HepG2 (cell line): ENCODE data around the gene PBX1. TPM values are rescaled to one million over a fixed set of nuclear protein-coding genes. Genes with fewer than 3 reads are reported as not detected.

Experiments used
- ATAC-seq: fragments of 200-7000 bp; cut with Tn5 transposase; 3 replicates; pipeline ENCODE4 v1.9.1; 2020; ENCODE audit warnings: mild to moderate bottlenecking, moderate library complexity
- BruUV-seq: library from RNA; stranded (reverse); fragments of 400-500 nt; replicated peaks from 2 replicates; lab custom pipeline; 2021; lab: Mats Ljungman, UMichigan
- CTCF ChIA-PET: fragments of 300-600 bp; formaldehyde crosslinking; extraction: SDS; loops from one replicate; lab custom pipeline; 2021; ENCODE audit warnings: low total read pairs, inconsistent platforms, low intra/inter-chr PET ratio; lab: Yijun Ruan, JAX
- POLR2A ChIA-PET: fragments of 350-600 bp; sonication (Branson Sonifier 250); formaldehyde crosslinking; loops from one replicate; lab custom pipeline; 2020; ENCODE audit warnings: antibody characterized with exemption, inconsistent platforms; lab: Yijun Ruan, JAX
- DNase-seq: peaks from one replicate; pipeline ENCODE4 v3.0.0-alpha.2; 2015; ENCODE audit warnings: low spot score
- FAIRE-seq: peaks from 3 replicates; lab custom pipeline; 2011; peaks lifted over from hg19 to GRCh38; lab: Jason Lieb, UNC
- H2AFZ ChIP-seq: one replicate; pipeline ENCODE4 v1.6.1; 2011; ENCODE audit warnings: low read length, inconsistent platforms
- H3K27ac ChIP-seq: fragments of 300-600 bp; 3 replicates; pipeline ENCODE4 v1.8.0; 2011; ENCODE audit warnings: mixed run types, mild to moderate bottlenecking, mixed read lengths, low read length, inconsistent platforms; ENCODE audit not compliant: insufficient read depth; ENCODE audit errors: extremely low read length
- H3K27me3 ChIP-seq, 2 experiments: fragments of 200-600 bp in 1 of 2; 2 replicates in 1 of 2; 3 replicates in 1 of 2; pipeline versions ENCODE4 v1.6.0 to v1.8.0; 2011; ENCODE audit warnings: low read length in 2 of 2, mild to moderate bottlenecking in 2 of 2, moderate library complexity in 2 of 2, inconsistent platforms in 1 of 2; ENCODE audit not compliant: insufficient read depth in 2 of 2, control insufficient read depth in 1 of 2
- H3K36me3 ChIP-seq, 2 experiments: fragments of 200-600 bp in 1 of 2; replicated peaks in 1 of 2; 2 replicates in 1 of 2; 3 replicates in 1 of 2; pipeline versions ENCODE4 v1.5.1 to v1.8.0; 2011; ENCODE audit warnings: low read length in 2 of 2, inconsistent platforms in 1 of 2; ENCODE audit not compliant: insufficient read depth in 2 of 2, control insufficient read depth in 1 of 2
- H3K4me1 ChIP-seq: 2 replicates; pipeline ENCODE4 v1.5.1; 2012; ENCODE audit warnings: low read length, inconsistent platforms; ENCODE audit not compliant: insufficient read depth
- H3K4me2 ChIP-seq: 2 replicates; pipeline ENCODE4 v1.6.0; 2011; ENCODE audit warnings: low read depth, low read length, inconsistent platforms
- H3K4me3 ChIP-seq, 3 experiments: fragments of 200-600 bp in 1 of 3; sonication (generic), shearing (Covaris generic) in 1 of 3; replicated peaks in 1 of 3; 2 replicates each; pipeline ENCODE4 v1.5.1; 2011 to 2016; ENCODE audit warnings: low read length in 3 of 3, inconsistent platforms in 2 of 3, low read depth in 2 of 3, mild to moderate bottlenecking in 2 of 3, control low read depth in 1 of 3, mixed read lengths in 1 of 3; ENCODE audit not compliant: insufficient read depth in 1 of 3
- H3K79me2 ChIP-seq: one replicate; pipeline ENCODE4 v1.6.1; 2011; ENCODE audit warnings: low read length, inconsistent platforms; ENCODE audit not compliant: insufficient read depth
- H3K9ac ChIP-seq: 2 replicates; pipeline ENCODE4 v1.6.0; 2011; ENCODE audit warnings: mild to moderate bottlenecking, low read depth, low read length, inconsistent platforms; ENCODE audit not compliant: insufficient read depth
- H3K9me3 ChIP-seq: 2 replicates; pipeline ENCODE4 v1.5.1; 2012; ENCODE audit warnings: mild to moderate bottlenecking, low read length
- H4K20me1 ChIP-seq: 2 replicates; pipeline ENCODE4 v1.6.0; 2011; ENCODE audit warnings: inconsistent platforms, mild to moderate bottlenecking, low read length, moderate library complexity; ENCODE audit not compliant: insufficient read depth
- HOXA5 ChIP-seq: sonication (generic); formaldehyde crosslinking; IDR thresholded peaks from 2 replicates; pipeline ENCODE4 v1.4.0; 2020; ENCODE audit warnings: missing genetic modification reagents
- IKZF1 ChIP-seq: fragments of 450-650 bp; IDR thresholded peaks from 2 replicates; pipeline ENCODE4 v1.7.1; 2016
- KAT2B ChIP-seq: fragments of 150-350 bp; IDR thresholded peaks from 2 replicates; pipeline ENCODE4 v1.6.1; 2014; ENCODE audit warnings: low read depth, low read length, borderline replicate concordance
- KDM5B ChIP-seq: sonication (generic); formaldehyde crosslinking; IDR thresholded peaks from 2 replicates; pipeline ENCODE4 v1.4.0; 2020; ENCODE audit warnings: missing genetic modification reagents, mild to moderate bottlenecking, borderline replicate concordance
- KLF11 ChIP-seq: IDR thresholded peaks from 2 replicates; pipeline ENCODE4 v1.6.1; 2016; ENCODE audit warnings: missing compliant biosample characterization
- KLF15 ChIP-seq: sonication (generic); formaldehyde crosslinking; IDR thresholded peaks from 2 replicates; pipeline ENCODE4 v1.8.1; 2023; ENCODE audit warnings: borderline replicate concordance, mild to moderate bottlenecking, inconsistent platforms, missing genetic modification reagents, mixed read lengths
- MAZ ChIP-seq, 2 experiments: sonication (generic) in 1 of 2; formaldehyde crosslinking in 1 of 2; IDR thresholded peaks; 2 replicates each; pipeline versions ENCODE4 v1.5.0 to v1.6.1; 2012 to 2020; ENCODE audit warnings: low read depth in 2 of 2, mild to moderate bottlenecking in 2 of 2, borderline replicate concordance in 1 of 2, improper control_type of control experiment in 1 of 2, low read length in 1 of 2, missing genetic modification reagents in 1 of 2, moderate library complexity in 1 of 2
- MEIS2 ChIP-seq: sonication (generic); formaldehyde crosslinking; IDR thresholded peaks from 2 replicates; pipeline ENCODE4 v1.9.0; 2021; ENCODE audit warnings: mild to moderate bottlenecking, missing genetic modification reagents
- MTF1 ChIP-seq: sonication (generic); formaldehyde crosslinking; IDR thresholded peaks from 2 replicates; pipeline ENCODE4 v1.5.0; 2020; ENCODE audit warnings: missing genetic modification reagents
- MTF2 ChIP-seq: sonication (generic); formaldehyde crosslinking; IDR thresholded peaks from 2 replicates; pipeline ENCODE4 v1.5.0; 2020; ENCODE audit warnings: missing genetic modification reagents, borderline replicate concordance
- NCOR1 ChIP-seq: fragments of 200-600 bp; sonication (generic); IDR thresholded peaks from 2 replicates; pipeline ENCODE4 v1.7.0; 2017; ENCODE audit warnings: antibody characterized with exemption, low read length, borderline replicate concordance
- PAF1 ChIP-seq: IDR thresholded peaks from 2 replicates; pipeline ENCODE4 v1.6.1; 2016; ENCODE audit warnings: missing genetic modification reagents, missing compliant biosample characterization
- POLR2A ChIP-seq, 2 experiments: IDR thresholded peaks; 2 replicates each; pipeline ENCODE4 v1.6.1; 2011; ENCODE audit warnings: low read depth in 2 of 2, low read length in 2 of 2, mild to moderate bottlenecking in 1 of 2, moderate library complexity in 1 of 2; ENCODE audit not compliant: insufficient read depth in 1 of 2
- REL ChIP-seq: sonication (generic); formaldehyde crosslinking; conservative IDR thresholded peaks from 2 replicates; pipeline ENCODE4 v1.8.0; 2022; ENCODE audit warnings: mild to moderate bottlenecking, missing genetic modification reagents, moderate library complexity
- RELA ChIP-seq: sonication (generic); formaldehyde crosslinking; IDR thresholded peaks from 2 replicates; pipeline ENCODE4 v1.4.0; 2020; ENCODE audit warnings: missing genetic modification reagents
- RNF2 ChIP-seq: fragments of 450-650 bp; conservative IDR thresholded peaks from 2 replicates; pipeline ENCODE4 v1.6.1; 2016; ENCODE audit warnings: low read depth
- SAFB2 ChIP-seq: sonication (generic); formaldehyde crosslinking; IDR thresholded peaks from 2 replicates; pipeline ENCODE4 v1.5.1; 2020; ENCODE audit warnings: missing genetic modification reagents, low read depth, mild to moderate bottlenecking, borderline replicate concordance
- SIX1 ChIP-seq: sonication (generic); formaldehyde crosslinking; IDR thresholded peaks from 2 replicates; pipeline ENCODE4 v1.4.0; 2020; ENCODE audit warnings: missing genetic modification reagents, borderline replicate concordance
- SKI ChIP-seq: fragments of 450-650 bp; IDR thresholded peaks from one replicate; pipeline ENCODE4 v1.6.1; 2018; ENCODE audit warnings: mild to moderate bottlenecking; ENCODE audit not compliant: partially characterized antibody
- SMAD1 ChIP-seq: sonication (generic); formaldehyde crosslinking; IDR thresholded peaks from 2 replicates; pipeline ENCODE4 v1.4.0; 2020; ENCODE audit warnings: missing genetic modification reagents, low read depth, mild to moderate bottlenecking, borderline replicate concordance
- SP140L ChIP-seq: sonication (generic); formaldehyde crosslinking; IDR thresholded peaks from 2 replicates; pipeline ENCODE4 v1.4.0; 2020; ENCODE audit warnings: missing genetic modification reagents, borderline replicate concordance
- SRSF9 ChIP-seq: fragments of 200-400 bp; formaldehyde crosslinking; IDR thresholded peaks from 2 replicates; pipeline ENCODE4 v1.6.1; 2018; ENCODE audit warnings: borderline replicate concordance, mild to moderate bottlenecking, low read depth, low read length; ENCODE audit not compliant: insufficient read depth, poor library complexity, severe bottlenecking
- XRCC5 ChIP-seq: fragments of 200-400 bp; formaldehyde crosslinking; optimal IDR thresholded peaks from 2 replicates; pipeline ENCODE3; 2017; ENCODE audit warnings: mild to moderate bottlenecking, low read length
- ZBTB7A ChIP-seq: sonication (generic); formaldehyde crosslinking; IDR thresholded peaks from 2 replicates; pipeline ENCODE4 v1.8.0; 2022; ENCODE audit warnings: mild to moderate bottlenecking, missing genetic modification reagents
- ZNF232 ChIP-seq: sonication (generic); formaldehyde crosslinking; IDR thresholded peaks from 2 replicates; pipeline ENCODE4 v1.4.0; 2020; ENCODE audit warnings: missing genetic modification reagents, borderline replicate concordance
- ZNF235 ChIP-seq: sonication (generic); formaldehyde crosslinking; IDR thresholded peaks from 2 replicates; pipeline ENCODE4 v1.8.1; 2023; ENCODE audit warnings: mild to moderate bottlenecking, missing genetic modification reagents, borderline replicate concordance
- ZNF367 ChIP-seq: sonication (generic); formaldehyde crosslinking; IDR thresholded peaks from 2 replicates; pipeline ENCODE4 v1.4.0; 2020; ENCODE audit warnings: missing genetic modification reagents, borderline replicate concordance
- WGBS: methylation state at CpG from one replicate; pipeline ENCODE4 v1.1.6; 2017; ENCODE audit warnings: low lambda C conversion rate; 5-methylcytosine and 5-hydroxymethylcytosine counted together
- in situ Hi-C: cut with HindIII; loops from 2 replicates; pipeline ENCODE4 v1.10.0; 2017; ENCODE audit warnings: low pct_unique_long_range_greater_than_20kb; ENCODE audit not compliant: extremely low pct_ligation_motif_present
- intact Hi-C: fragments of 100-400 bp; cut with micrococcal nuclease; formaldehyde crosslinking; loops from one replicate; pipeline ENCODE4 v1.10.0; 2022; ENCODE audit not compliant: unreplicated experiment
- polyA plus RNA-seq, 8 experiments: library from polyadenylated mRNA; depleted of rRNA in 3 of 8; stranded (reverse) in 7 of 8; unstranded in 1 of 8; fragments of >200 nt; fragmentation: Illumina TruSeq in 4 of 8; extraction: Trizol in 4 of 8; gene quantifications; 2 replicates each; pipeline versions ENCODE4 v1.2.1 to v1.2.3, GENCODE V29; 2011 to 2016; ENCODE audit warnings: low read depth in 4 of 8, missing spikeins in 1 of 8, mixed read lengths in 1 of 8; ENCODE audit not compliant: insufficient read depth in 1 of 8
- total RNA-seq, 5 experiments: library from RNA; depleted of rRNA; stranded (reverse); fragments of >200 nt; fragmentation: Illumina TruSeq; extraction: Trizol; gene quantifications; 2 replicates each; pipeline ENCODE4 v1.2.3, GENCODE V29; 2016; ENCODE audit warnings: low read depth in 1 of 5

The PBX1 gene
- total and polyA plus RNA-seq, 2 of the 13 experiments (the other 11 are each of a cell fraction or from before 2014, with no cell fraction given): 0.24 TPM; not detected in 1

- TF ChIP-seq SMAD1 (CRISPR knock-in tag) (no peak), NCOR1 (no peak), RNF2 (no peak), KDM5B (CRISPR knock-in tag) (no peak), SP140L (CRISPR knock-in tag) (no peak), MTF2 (CRISPR knock-in tag) (no peak), XRCC5 (no peak), ZNF367 (CRISPR knock-in tag) (no peak)
Measured at GRCh38 chr1:164891615-164892014, 332.6 kb downstream of the PBX1 start (continued).

- Histone ChIP-seq H2AFZ (no peak overlapping the region), H3K36me3 (no peaks in the 10 kb centered on the region), H4K20me1 (no peaks in the 10 kb centered on the region), H3K79me2 (no peaks in the 10 kb centered on the region), H3K4me2 (no peak overlapping the region)
- in situ Hi-C loops: no loop called here
- CTCF ChIA-PET: no interaction called here
- POLR2A ChIA-PET: no interaction called here
- no TSS peak for BruUV-seq
- TF ChIP-seq MAZ (IDR thresholded peaks at IDR 0.05; ENCODE audit: borderline replicate concordance, low read depth, low read length): no peak
- TF ChIP-seq MAZ (CRISPR knock-in tag; IDR thresholded peaks at IDR 0.05; ENCODE audit: low read depth): no peak
- TF ChIP-seq MEIS2 (CRISPR knock-in tag): no peak
- no peak for TF ChIP-seq HOXA5 (CRISPR knock-in tag)
- no peak for TF ChIP-seq KLF15 (CRISPR knock-in tag)
- no peak for TF ChIP-seq MTF1
- no peak for TF ChIP-seq SKI
- TF ChIP-seq RELA (CRISPR knock-in tag): no peak
- no peak for TF ChIP-seq ZNF235 (CRISPR knock-in tag)
- TF ChIP-seq SAFB2 (CRISPR knock-in tag): no peak
- TF ChIP-seq SIX1 (CRISPR knock-in tag): no peak
- no peak for TF ChIP-seq KAT2B
- TF ChIP-seq IKZF1: no peak
- TF ChIP-seq ZBTB7A (CRISPR knock-in tag): no peak
- TF ChIP-seq REL (CRISPR knock-in tag): no peak
- TF ChIP-seq SRSF9: no peak
- TF ChIP-seq KLF11 (CRISPR knock-in tag): no peak
- TF ChIP-seq PAF1 (CRISPR knock-in tag): no peak
- TF ChIP-seq ZNF232 (CRISPR knock-in tag): no peak
- no peak for TF ChIP-seq POLR2A (IDR thresholded peaks at IDR 0.05; ENCODE audit: insufficient read depth in 1 of 2, low read depth in 2 of 2, low read length in 2 of 2)
- TF ChIP-seq, all 625 proteins: peak for 0
- Histone ChIP-seq H3K4me1 (no peaks in the 10 kb centered on the region), H3K27ac (no peak overlapping the region), H3K9ac (no peak overlapping the region), H3K4me3 (no peak overlapping the region), H3K27me3 (no peaks in the 10 kb centered on the region), H3K9me3 (no peaks in the 10 kb centered on the region)
- intact Hi-C loops: no loop called here
- no peak for FAIRE-seq
- no peak for ATAC-seq
- WGBS: 13% methylated on average over 6 of the region's 8 CpGs
- DNase-seq: no peak
Measured at GRCh38 chr1:164895026-164895912, 336.3 kb downstream of the PBX1 start.
